WTC11 (cell line): ENCODE results near the gene RAB3IL1. TPM values are rescaled to one million over a fixed set of nuclear protein-coding genes. Genes with fewer than 3 reads are reported as not detected.

Experiments
- ATAC-seq: fragments of 200-7000 bp; cut with Tn5 transposase; 2 replicates; pipeline ENCODE4 v1.10.0; 2021; ENCODE audit warnings: mild to moderate bottlenecking, moderate library complexity
- CTCF ChIA-PET: fragments of 300-600 bp; sonication (Branson Sonifier 250); formaldehyde crosslinking; loops from one replicate; lab custom pipeline; 2021; ENCODE audit warnings: antibody characterized with exemption; lab: Charles Lee
- POLR2A ChIA-PET: fragments of 350-600 bp; sonication (Branson Sonifier 250); formaldehyde crosslinking; loops from one replicate; lab custom pipeline; 2021; ENCODE audit warnings: antibody characterized with exemption; lab: Charles Lee
- DNase-seq: peaks from one replicate; pipeline ENCODE4 v3.0.0; 2021; ENCODE audit warnings: low spot score
- H3K27ac Mint-ChIP-seq: 2 replicates; pipeline ENCODE4 v1.8.0; 2021; ENCODE audit warnings: mixed read lengths
- H3K27me3 Mint-ChIP-seq: 2 replicates; pipeline ENCODE4 v1.8.0; 2021; ENCODE audit warnings: low read depth, mild to moderate bottlenecking, moderate library complexity, mixed read lengths
- H3K36me3 Mint-ChIP-seq: 2 replicates; pipeline ENCODE4 v1.8.0; 2021; ENCODE audit warnings: mixed read lengths
- H3K4me1 Mint-ChIP-seq: 2 replicates; pipeline ENCODE4 v1.8.0; 2022; ENCODE audit warnings: mixed read lengths
- H3K4me3 Mint-ChIP-seq: 2 replicates; pipeline ENCODE4 v1.8.0; 2021; ENCODE audit warnings: mild to moderate bottlenecking, moderate library complexity, mixed read lengths
- H3K9me3 Mint-ChIP-seq: 2 replicates; pipeline ENCODE4 v1.8.0; 2021; ENCODE audit warnings: mixed read lengths
- CREB1 ChIP-seq: sonication (generic); formaldehyde crosslinking; IDR thresholded peaks from 2 replicates; pipeline ENCODE4 v1.8.0; 2023; ENCODE audit warnings: mild to moderate bottlenecking, missing genetic modification reagents
- CREM ChIP-seq: sonication (generic); formaldehyde crosslinking; IDR thresholded peaks from 2 replicates; pipeline ENCODE4 v1.8.1; 2022; ENCODE audit warnings: mild to moderate bottlenecking, missing genetic modification reagents, moderate library complexity
- ELF4 ChIP-seq: sonication (generic); formaldehyde crosslinking; IDR thresholded peaks from 2 replicates; pipeline ENCODE4 v1.8.1; 2022; ENCODE audit warnings: low read depth, mild to moderate bottlenecking, moderate library complexity, missing genetic modification reagents
- FOXJ3 ChIP-seq: sonication (generic); formaldehyde crosslinking; IDR thresholded peaks from 2 replicates; pipeline ENCODE4 v1.9.0; 2021; ENCODE audit warnings: missing genetic modification reagents, mild to moderate bottlenecking, borderline replicate concordance
- GABPB1 ChIP-seq: sonication (generic); formaldehyde crosslinking; IDR thresholded peaks from 2 replicates; pipeline ENCODE4 v1.8.1; 2023; ENCODE audit warnings: mild to moderate bottlenecking, missing genetic modification reagents
- GRHL2 ChIP-seq: fragments of 250-450 bp; sonication (Bioruptor Pico); IDR thresholded peaks from 2 replicates; pipeline ENCODE4 v1.8.0; 2022; ENCODE audit warnings: mild to moderate bottlenecking, moderate library complexity; ENCODE audit not compliant: insufficient replicate concordance, severe bottlenecking
- JAZF1 ChIP-seq: fragments of 250-450 bp; sonication (Bioruptor Pico); IDR thresholded peaks from 2 replicates; pipeline ENCODE4 v1.9.0; 2021; ENCODE audit warnings: moderate library complexity, mild to moderate bottlenecking, inconsistent platforms
- KAT7 ChIP-seq: sonication (generic); formaldehyde crosslinking; IDR thresholded peaks from 2 replicates; pipeline ENCODE4 v1.8.1; 2023; ENCODE audit warnings: missing genetic modification reagents, mild to moderate bottlenecking, borderline replicate concordance
- MXD4 ChIP-seq: fragments of 250-450 bp; sonication (Bioruptor Pico); IDR thresholded peaks from 2 replicates; pipeline ENCODE4 v1.8.0; 2021; ENCODE audit warnings: mild to moderate bottlenecking, moderate library complexity, borderline replicate concordance
- MYBL2 ChIP-seq: sonication (generic); formaldehyde crosslinking; IDR thresholded peaks from 2 replicates; pipeline ENCODE4 v1.8.1; 2023; ENCODE audit warnings: mild to moderate bottlenecking, moderate library complexity, missing genetic modification reagents
- NR1H2 ChIP-seq: sonication (generic); formaldehyde crosslinking; IDR thresholded peaks from 2 replicates; pipeline ENCODE4 v1.9.0; 2021; ENCODE audit warnings: mild to moderate bottlenecking, moderate library complexity, missing genetic modification reagents
- ZNF121 ChIP-seq: sonication (generic); formaldehyde crosslinking; IDR thresholded peaks from 2 replicates; pipeline ENCODE4 v1.8.0; 2023; ENCODE audit warnings: missing genetic modification reagents
- ZNF263 ChIP-seq: sonication (generic); formaldehyde crosslinking; IDR thresholded peaks from 2 replicates; pipeline ENCODE4 v1.8.1; 2022; ENCODE audit warnings: low read depth, mild to moderate bottlenecking, moderate library complexity, missing genetic modification reagents
- ZNF396 ChIP-seq: fragments of 250-450 bp; sonication (Bioruptor Pico); IDR thresholded peaks from 2 replicates; pipeline ENCODE4 v1.8.0; 2021; ENCODE audit warnings: mild to moderate bottlenecking, moderate library complexity, borderline replicate concordance
- total RNA-seq: library from RNA; stranded (reverse); gene quantifications from 3 replicates; pipeline ENCODE4 v1.2.3, GENCODE V29; 2021
- TF ChIP-seq, protein P1 (sequence below): sonication (generic); formaldehyde crosslinking; IDR thresholded peaks from 2 replicates; pipeline ENCODE4 v1.8.1; 2022; ENCODE audit warnings: mild to moderate bottlenecking, missing genetic modification reagents, moderate library complexity, borderline replicate concordance
- TF ChIP-seq, protein P2 (sequence below): sonication (generic); formaldehyde crosslinking; IDR thresholded peaks from 2 replicates; pipeline ENCODE4 v1.8.1; 2022; ENCODE audit warnings: low read depth, missing genetic modification reagents, borderline replicate concordance
- TF ChIP-seq, protein P3 (sequence below): sonication (generic); formaldehyde crosslinking; IDR thresholded peaks from 2 replicates; pipeline ENCODE4 v1.8.0; 2022; ENCODE audit warnings: mild to moderate bottlenecking, missing genetic modification reagents
- TF ChIP-seq, protein P4 (sequence below): fragments of 200-600 bp; IDR thresholded peaks from 2 replicates; pipeline ENCODE4 v1.8.0; 2022; ENCODE audit warnings: antibody characterized with exemption
- TF ChIP-seq, protein P5 (sequence below): sonication (generic); formaldehyde crosslinking; IDR thresholded peaks from 2 replicates; pipeline ENCODE4 v1.8.0; 2023; ENCODE audit warnings: missing genetic modification reagents
- TF ChIP-seq, protein P6 (sequence below): fragments of 250-450 bp; sonication (Bioruptor Pico); IDR thresholded peaks from 2 replicates; pipeline ENCODE4 v1.9.0; 2021; ENCODE audit warnings: moderate library complexity, mild to moderate bottlenecking, inconsistent platforms, borderline replicate concordance

RAB3IL1 gene
- total RNA-seq, 1 experiment from 2014 or later, result 7.2 TPM

DNA sequence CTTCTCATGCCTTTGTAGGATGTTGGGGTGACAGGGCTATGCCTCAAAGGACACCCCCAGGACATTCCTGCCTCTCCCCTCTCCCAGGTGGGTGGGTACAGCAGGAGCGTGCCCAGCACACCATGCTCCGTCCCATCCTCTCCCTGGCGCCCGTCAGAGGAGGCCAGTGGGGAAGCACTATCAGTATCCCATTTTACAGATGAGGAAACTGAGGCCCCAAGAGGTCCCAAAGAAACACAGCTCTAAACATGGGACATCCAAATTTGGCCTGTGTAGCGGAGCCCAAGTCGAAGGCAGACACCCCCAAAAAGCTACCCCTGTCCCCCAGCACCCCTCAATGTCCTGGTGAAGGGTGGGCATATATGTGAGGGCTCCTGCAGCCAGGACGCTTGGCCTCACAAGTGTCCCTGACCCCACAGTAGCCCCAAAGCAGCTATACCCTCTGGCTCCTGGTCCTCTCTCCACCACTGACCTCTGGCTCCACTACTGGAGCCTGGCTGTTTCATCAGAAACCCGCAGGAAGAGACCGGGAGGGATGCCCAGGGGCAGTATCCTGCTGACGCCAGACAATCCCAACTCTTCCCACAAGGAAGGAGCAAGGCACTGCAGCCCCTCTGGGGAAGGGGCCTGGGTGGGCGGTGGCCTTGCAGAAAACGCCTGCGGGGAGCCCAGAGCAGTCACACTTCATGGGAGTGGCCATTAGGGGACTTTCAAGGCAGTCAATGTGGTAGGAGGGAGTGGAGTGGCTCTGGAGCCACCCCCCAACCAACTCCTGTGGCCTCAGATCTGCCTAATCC is 31.4 kb downstream of the RAB3IL1 start:
- DNase-seq (no peak), ATAC-seq (no peak)
- Mint-ChIP-seq H3K27me3 (0 out of 2 replicates have a peak, but pooled peaks cover 4% of the 10 kb centered on the region), H3K4me1 (peaks cover 17% of the 10 kb centered on the region), H3K4me3 (no peak overlapping the region), H3K36me3 (no peaks in the 10 kb centered on the region; the same call in 1 of the 2 replicates), H3K27ac (no peak overlapping the region), H3K9me3 (no peaks in the 10 kb centered on the region; the same call in 1 of the 2 replicates)
- TF ChIP-seq, protein P1, sequence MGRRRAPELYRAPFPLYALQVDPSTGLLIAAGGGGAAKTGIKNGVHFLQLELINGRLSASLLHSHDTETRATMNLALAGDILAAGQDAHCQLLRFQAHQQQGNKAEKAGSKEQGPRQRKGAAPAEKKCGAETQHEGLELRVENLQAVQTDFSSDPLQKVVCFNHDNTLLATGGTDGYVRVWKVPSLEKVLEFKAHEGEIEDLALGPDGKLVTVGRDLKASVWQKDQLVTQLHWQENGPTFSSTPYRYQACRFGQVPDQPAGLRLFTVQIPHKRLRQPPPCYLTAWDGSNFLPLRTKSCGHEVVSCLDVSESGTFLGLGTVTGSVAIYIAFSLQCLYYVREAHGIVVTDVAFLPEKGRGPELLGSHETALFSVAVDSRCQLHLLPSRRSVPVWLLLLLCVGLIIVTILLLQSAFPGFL (CRISPR knock-in tag), result no peak
- no peak for TF ChIP-seq NR1H2 (CRISPR knock-in tag)
- TF ChIP-seq MYBL2 (CRISPR knock-in tag), result no peak
- no peak for TF ChIP-seq KAT7 (CRISPR knock-in tag)
- no peak for TF ChIP-seq FOXJ3 (CRISPR knock-in tag)
- TF ChIP-seq GRHL2, result no peak
- no peak for TF ChIP-seq CREM (CRISPR knock-in tag)
- TF ChIP-seq, protein P2, sequence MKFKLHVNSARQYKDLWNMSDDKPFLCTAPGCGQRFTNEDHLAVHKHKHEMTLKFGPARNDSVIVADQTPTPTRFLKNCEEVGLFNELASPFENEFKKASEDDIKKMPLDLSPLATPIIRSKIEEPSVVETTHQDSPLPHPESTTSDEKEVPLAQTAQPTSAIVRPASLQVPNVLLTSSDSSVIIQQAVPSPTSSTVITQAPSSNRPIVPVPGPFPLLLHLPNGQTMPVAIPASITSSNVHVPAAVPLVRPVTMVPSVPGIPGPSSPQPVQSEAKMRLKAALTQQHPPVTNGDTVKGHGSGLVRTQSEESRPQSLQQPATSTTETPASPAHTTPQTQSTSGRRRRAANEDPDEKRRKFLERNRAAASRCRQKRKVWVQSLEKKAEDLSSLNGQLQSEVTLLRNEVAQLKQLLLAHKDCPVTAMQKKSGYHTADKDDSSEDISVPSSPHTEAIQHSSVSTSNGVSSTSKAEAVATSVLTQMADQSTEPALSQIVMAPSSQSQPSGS, result no peak
- TF ChIP-seq, protein P3, sequence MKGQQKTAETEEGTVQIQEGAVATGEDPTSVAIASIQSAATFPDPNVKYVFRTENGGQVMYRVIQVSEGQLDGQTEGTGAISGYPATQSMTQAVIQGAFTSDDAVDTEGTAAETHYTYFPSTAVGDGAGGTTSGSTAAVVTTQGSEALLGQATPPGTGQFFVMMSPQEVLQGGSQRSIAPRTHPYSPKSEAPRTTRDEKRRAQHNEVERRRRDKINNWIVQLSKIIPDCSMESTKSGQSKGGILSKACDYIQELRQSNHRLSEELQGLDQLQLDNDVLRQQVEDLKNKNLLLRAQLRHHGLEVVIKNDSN (CRISPR knock-in tag), result no peak
- no peak for TF ChIP-seq MXD4 (CRISPR knock-in tag)
- TF ChIP-seq, protein P4, sequence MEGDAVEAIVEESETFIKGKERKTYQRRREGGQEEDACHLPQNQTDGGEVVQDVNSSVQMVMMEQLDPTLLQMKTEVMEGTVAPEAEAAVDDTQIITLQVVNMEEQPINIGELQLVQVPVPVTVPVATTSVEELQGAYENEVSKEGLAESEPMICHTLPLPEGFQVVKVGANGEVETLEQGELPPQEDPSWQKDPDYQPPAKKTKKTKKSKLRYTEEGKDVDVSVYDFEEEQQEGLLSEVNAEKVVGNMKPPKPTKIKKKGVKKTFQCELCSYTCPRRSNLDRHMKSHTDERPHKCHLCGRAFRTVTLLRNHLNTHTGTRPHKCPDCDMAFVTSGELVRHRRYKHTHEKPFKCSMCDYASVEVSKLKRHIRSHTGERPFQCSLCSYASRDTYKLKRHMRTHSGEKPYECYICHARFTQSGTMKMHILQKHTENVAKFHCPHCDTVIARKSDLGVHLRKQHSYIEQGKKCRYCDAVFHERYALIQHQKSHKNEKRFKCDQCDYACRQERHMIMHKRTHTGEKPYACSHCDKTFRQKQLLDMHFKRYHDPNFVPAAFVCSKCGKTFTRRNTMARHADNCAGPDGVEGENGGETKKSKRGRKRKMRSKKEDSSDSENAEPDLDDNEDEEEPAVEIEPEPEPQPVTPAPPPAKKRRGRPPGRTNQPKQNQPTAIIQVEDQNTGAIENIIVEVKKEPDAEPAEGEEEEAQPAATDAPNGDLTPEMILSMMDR, result no peak
- TF ChIP-seq, protein P5, sequence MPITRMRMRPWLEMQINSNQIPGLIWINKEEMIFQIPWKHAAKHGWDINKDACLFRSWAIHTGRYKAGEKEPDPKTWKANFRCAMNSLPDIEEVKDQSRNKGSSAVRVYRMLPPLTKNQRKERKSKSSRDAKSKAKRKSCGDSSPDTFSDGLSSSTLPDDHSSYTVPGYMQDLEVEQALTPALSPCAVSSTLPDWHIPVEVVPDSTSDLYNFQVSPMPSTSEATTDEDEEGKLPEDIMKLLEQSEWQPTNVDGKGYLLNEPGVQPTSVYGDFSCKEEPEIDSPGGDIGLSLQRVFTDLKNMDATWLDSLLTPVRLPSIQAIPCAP (CRISPR knock-in tag), result no peak
- TF ChIP-seq ZNF263 (CRISPR knock-in tag), result no peak
- TF ChIP-seq ZNF396 (CRISPR knock-in tag), result no peak
- no peak for TF ChIP-seq CREB1
- no peak for TF ChIP-seq JAZF1 (CRISPR knock-in tag)
- no peak for TF ChIP-seq ZNF121 (CRISPR knock-in tag)
- TF ChIP-seq, protein P6, sequence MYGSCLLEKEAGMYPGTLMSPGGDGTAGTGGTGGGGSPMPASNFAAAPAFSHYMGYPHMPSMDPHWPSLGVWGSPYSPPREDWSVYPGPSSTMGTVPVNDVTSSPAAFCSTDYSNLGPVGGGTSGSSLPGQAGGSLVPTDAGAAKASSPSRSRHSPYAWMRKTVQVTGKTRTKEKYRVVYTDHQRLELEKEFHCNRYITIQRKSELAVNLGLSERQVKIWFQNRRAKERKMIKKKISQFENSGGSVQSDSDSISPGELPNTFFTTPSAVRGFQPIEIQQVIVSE (CRISPR knock-in tag), result no peak
- no peak for TF ChIP-seq GABPB1
- TF ChIP-seq ELF4, result no peak
- ChIA-PET POLR2A (no interaction called here), CTCF (interaction anchor here (1.6 to 3.1 kb wide), 6 partner anchors 13 to 222 kb away, joined by 4 to 29 read pairs (median 12); no protein-coding TSS in a partner anchor)
